Fibroblast of lung (primary cell): ENCODE measurements around the gene SMC1B. TPM values are rescaled to one million over a fixed set of nuclear protein-coding genes. Genes with fewer than 3 reads are reported as not detected.

ENCODE experiments used
- DNase-seq, 2 donors: peaks; one replicate each; pipeline versions ENCODE4 v3.0.0 to v3.0.0-alpha.2; 2010; ENCODE audit warnings: low read depth in 2 of 2
- H2AFZ ChIP-seq: 2 replicates; pipeline ENCODE4 v1.5.1; 2012; ENCODE audit warnings: low read length, control low read depth, inconsistent platforms
- H3K27ac ChIP-seq: 2 replicates; pipeline ENCODE4 v1.5.1; 2011; ENCODE audit warnings: low read length, control low read depth; ENCODE audit not compliant: insufficient read depth
- H3K27me3 ChIP-seq: 2 replicates; pipeline ENCODE4 v1.5.1; 2011; ENCODE audit warnings: mild to moderate bottlenecking, low read length; ENCODE audit not compliant: control insufficient read depth, insufficient read depth
- H3K36me3 ChIP-seq: 2 replicates; pipeline ENCODE4 v1.5.1; 2011; ENCODE audit warnings: low read length; ENCODE audit not compliant: control insufficient read depth, insufficient read depth
- H3K4me1 ChIP-seq: 2 replicates; pipeline ENCODE4 v1.5.1; 2011; ENCODE audit warnings: low read length; ENCODE audit not compliant: control insufficient read depth, insufficient read depth; ENCODE audit errors: extremely low read depth
- H3K4me2 ChIP-seq: 2 replicates; pipeline ENCODE4 v1.5.1; 2011; ENCODE audit warnings: low read length, control low read depth; ENCODE audit not compliant: insufficient read depth; ENCODE audit errors: extremely low read depth
- H3K4me3 ChIP-seq, 4 experiments: fragments of 200-600 bp in 1 of 4; sonication (generic) in 1 of 4; replicated peaks in 1 of 4; 2 replicates each; pipeline ENCODE4 v1.5.1; 2011 to 2016; ENCODE audit warnings: low read length in 4 of 4, low read depth in 3 of 4, mild to moderate bottlenecking in 3 of 4, control low read depth in 2 of 4, inconsistent platforms in 1 of 4, mixed read lengths in 1 of 4; ENCODE audit not compliant: insufficient read depth in 1 of 4; ENCODE audit errors: control extremely low read depth in 1 of 4
- H3K79me2 ChIP-seq: 2 replicates; pipeline ENCODE4 v1.5.1; 2012; ENCODE audit warnings: mild to moderate bottlenecking, low read length, inconsistent platforms; ENCODE audit not compliant: control insufficient read depth, insufficient read depth
- H3K9ac ChIP-seq: 2 replicates; pipeline ENCODE4 v1.5.1; 2011; ENCODE audit warnings: mild to moderate bottlenecking, low read length, control low read depth; ENCODE audit not compliant: insufficient read depth
- H3K9me3 ChIP-seq: 2 replicates; pipeline ENCODE4 v1.5.1; 2012; ENCODE audit warnings: low read depth, low read length; ENCODE audit not compliant: control insufficient read depth, insufficient read depth
- H4K20me1 ChIP-seq: 2 replicates; pipeline ENCODE4 v1.5.1; 2011; ENCODE audit warnings: low read length; ENCODE audit not compliant: control insufficient read depth, insufficient read depth; ENCODE audit errors: extremely low read depth
- EZH2 ChIP-seq: IDR thresholded peaks from 2 replicates; pipeline ENCODE4 v1.5.1; 2012; ENCODE audit warnings: low read length, control low read depth, mild to moderate bottlenecking; ENCODE audit errors: missing control alignments
- polyA plus RNA-seq, 2 donors: library from polyadenylated mRNA; depleted of rRNA in 1 of 2; stranded (reverse) in 1 of 2; unstranded in 1 of 2; fragments of >200 nt; gene quantifications; 2 replicates each; pipeline ENCODE4 v1.2.1, GENCODE V29; 2011 to 2012; ENCODE audit warnings: missing spikeins in 1 of 2
- total RNA-seq: library from RNA; depleted of rRNA; stranded (reverse); fragments of >200 nt; gene quantifications from 2 replicates; pipeline ENCODE4 v1.2.1, GENCODE V29; 2014
- TF ChIP-seq, protein P1 (sequence below), 2 donors: IDR thresholded peaks in 1 of 2; conservative IDR thresholded peaks in 1 of 2; 1 replicate in 1 of 2; 2 replicates in 1 of 2; pipeline ENCODE4 v1.5.1; 2011 to 2012; ENCODE audit warnings: low read length in 2 of 2, control low read depth in 1 of 2, inconsistent platforms in 1 of 2, low read depth in 1 of 2, mild to moderate bottlenecking in 1 of 2

Gene SMC1B
- total and polyA plus RNA-seq, 2 donors (not counting 1 experiment from before 2014, with no cell fraction given), result not detected

- TF ChIP-seq, protein P1, sequence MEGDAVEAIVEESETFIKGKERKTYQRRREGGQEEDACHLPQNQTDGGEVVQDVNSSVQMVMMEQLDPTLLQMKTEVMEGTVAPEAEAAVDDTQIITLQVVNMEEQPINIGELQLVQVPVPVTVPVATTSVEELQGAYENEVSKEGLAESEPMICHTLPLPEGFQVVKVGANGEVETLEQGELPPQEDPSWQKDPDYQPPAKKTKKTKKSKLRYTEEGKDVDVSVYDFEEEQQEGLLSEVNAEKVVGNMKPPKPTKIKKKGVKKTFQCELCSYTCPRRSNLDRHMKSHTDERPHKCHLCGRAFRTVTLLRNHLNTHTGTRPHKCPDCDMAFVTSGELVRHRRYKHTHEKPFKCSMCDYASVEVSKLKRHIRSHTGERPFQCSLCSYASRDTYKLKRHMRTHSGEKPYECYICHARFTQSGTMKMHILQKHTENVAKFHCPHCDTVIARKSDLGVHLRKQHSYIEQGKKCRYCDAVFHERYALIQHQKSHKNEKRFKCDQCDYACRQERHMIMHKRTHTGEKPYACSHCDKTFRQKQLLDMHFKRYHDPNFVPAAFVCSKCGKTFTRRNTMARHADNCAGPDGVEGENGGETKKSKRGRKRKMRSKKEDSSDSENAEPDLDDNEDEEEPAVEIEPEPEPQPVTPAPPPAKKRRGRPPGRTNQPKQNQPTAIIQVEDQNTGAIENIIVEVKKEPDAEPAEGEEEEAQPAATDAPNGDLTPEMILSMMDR (conservative IDR thresholded peaks at IDR 0.05 in 1 of 2, IDR thresholded peaks at IDR 0.05 in 1 of 2; ENCODE audit: low read depth in 1 of 2, low read length in 2 of 2), result no peak
- TF ChIP-seq EZH2, result no peak
- no peak for DNase-seq
- no peaks in the 10 kb centered on the region for H3K79me2 ChIP-seq
Observed at GRCh38 chr22:45445031-45445710, 31.8 kb upstream of the SMC1B start.

GRCh38 chr22:45444168-45444567 lies 30.8 kb upstream of the SMC1B start:
- Histone ChIP-seq H3K79me2 (no peaks in the 10 kb centered on the region), H3K27ac (no peak overlapping the region), H3K4me1 (no peaks in the 10 kb centered on the region), H2AFZ (no peak overlapping the region), H4K20me1 (no peaks in the 10 kb centered on the region), H3K9me3 (no peaks in the 10 kb centered on the region), H3K36me3 (no peaks in the 10 kb centered on the region), H3K27me3 (peaks cover 3% of the 10 kb centered on the region), H3K4me2 (no peak overlapping the region), H3K4me3 (no peak overlapping the region), H3K9ac (no peak overlapping the region)
- DNase-seq, result peak; percentile 48 to 56
- no peak for TF ChIP-seq EZH2
- TF ChIP-seq, protein P1 (conservative IDR thresholded peaks at IDR 0.05 in 1 of 2, IDR thresholded peaks at IDR 0.05 in 1 of 2; ENCODE audit: low read depth in 1 of 2, low read length in 2 of 2), result no peak

More at GRCh38 chr22:45445031-45445710, 31.8 kb upstream of the SMC1B start:
- H3K9me3 ChIP-seq, result no peaks in the 10 kb centered on the region
- H3K4me1 ChIP-seq, result no peaks in the 10 kb centered on the region
- H3K27me3 ChIP-seq, result peaks cover 3% of the 10 kb centered on the region
- no peaks in the 10 kb centered on the region for H4K20me1 ChIP-seq
- no peak overlapping the region for H2AFZ ChIP-seq
- H3K36me3 ChIP-seq, result no peaks in the 10 kb centered on the region
- H3K27ac ChIP-seq, result no peak overlapping the region
- no peak overlapping the region for H3K9ac ChIP-seq
- H3K4me3 ChIP-seq, result no peak overlapping the region
- H3K4me2 ChIP-seq, result no peak overlapping the region

DNA sequence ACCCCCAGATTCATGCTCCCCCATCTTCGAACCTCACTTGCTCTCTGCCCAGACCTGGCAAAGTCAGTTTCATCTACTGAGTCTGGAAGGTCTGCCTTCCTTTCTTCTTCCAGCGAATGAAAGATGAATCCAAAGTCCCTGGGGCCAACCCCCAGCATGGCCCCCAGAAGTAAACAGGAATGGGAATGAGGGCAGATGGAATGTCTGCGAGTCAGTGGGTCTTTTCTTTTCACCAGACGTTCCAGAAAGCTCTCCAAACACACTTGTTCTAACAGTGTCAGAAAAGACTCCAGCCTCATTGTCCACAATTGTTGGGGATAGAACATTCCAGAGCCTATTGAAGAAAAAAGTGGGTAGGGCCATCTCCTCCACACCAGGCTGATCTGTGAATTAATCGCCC lies 28.7 kb upstream of the SMC1B start:
- no peaks in the 10 kb centered on the region for H3K9me3 ChIP-seq
- DNase-seq, result peak in 1 of 2 donors; percentile 20
- no peak overlapping the region for H3K4me3 ChIP-seq
- H3K9ac ChIP-seq, result no peak overlapping the region
- TF ChIP-seq EZH2, result no peak
- TF ChIP-seq, protein P1 (conservative IDR thresholded peaks at IDR 0.05 in 1 of 2, IDR thresholded peaks at IDR 0.05 in 1 of 2; ENCODE audit: low read depth in 1 of 2, low read length in 2 of 2), result no peak
- no peaks in the 10 kb centered on the region for H3K4me1 ChIP-seq
- no peaks in the 10 kb centered on the region for H3K36me3 ChIP-seq
- H3K27ac ChIP-seq, result no peak overlapping the region
- no peaks in the 10 kb centered on the region for H3K79me2 ChIP-seq
- peaks cover 3% of the 10 kb centered on the region for H3K27me3 ChIP-seq
- no peak overlapping the region for H3K4me2 ChIP-seq
- H4K20me1 ChIP-seq, result no peaks in the 10 kb centered on the region
- no peak overlapping the region for H2AFZ ChIP-seq
